ENCODE measurements around the gene FN1.

DNA sequence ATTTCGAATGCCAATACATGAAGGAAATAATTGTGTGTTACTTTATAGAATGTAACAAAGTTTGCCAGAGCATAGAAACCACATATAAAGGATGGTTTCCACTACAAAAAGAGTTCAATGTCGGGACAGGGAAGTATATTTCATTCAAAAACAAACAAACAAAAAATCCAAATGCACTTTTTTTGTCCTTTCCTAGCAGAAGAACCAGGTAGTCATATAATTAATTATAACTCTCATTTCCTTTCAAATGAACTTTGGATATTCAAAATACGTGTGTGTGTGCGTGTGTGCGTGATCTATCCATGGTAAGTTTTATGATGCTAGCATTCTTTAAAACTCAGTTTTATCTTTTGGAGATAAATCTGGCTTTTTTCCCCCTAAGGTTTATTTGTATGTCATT is 8.3 kb downstream of the FN1 start:
- TF ChIP-seq USF1 (CRISPR knock-in tag; IDR thresholded peaks at IDR 0.05) (no peak), ELF4 (CRISPR knock-in tag; IDR thresholded peaks at IDR 0.05; ENCODE audit: low read depth) (no peak)

Measured in WTC11 (cell line).